HG02588 (cell line): ENCODE results near the gene UNKL.

Experiments used
- ATAC-seq: cut with Tn5 transposase; IDR thresholded peaks from one replicate; pipeline ENCODE4 v1.9.1; 2021; ENCODE audit warnings: mild to moderate bottlenecking, moderate library complexity; ENCODE audit not compliant: unreplicated experiment

UNKL gene

DNA sequence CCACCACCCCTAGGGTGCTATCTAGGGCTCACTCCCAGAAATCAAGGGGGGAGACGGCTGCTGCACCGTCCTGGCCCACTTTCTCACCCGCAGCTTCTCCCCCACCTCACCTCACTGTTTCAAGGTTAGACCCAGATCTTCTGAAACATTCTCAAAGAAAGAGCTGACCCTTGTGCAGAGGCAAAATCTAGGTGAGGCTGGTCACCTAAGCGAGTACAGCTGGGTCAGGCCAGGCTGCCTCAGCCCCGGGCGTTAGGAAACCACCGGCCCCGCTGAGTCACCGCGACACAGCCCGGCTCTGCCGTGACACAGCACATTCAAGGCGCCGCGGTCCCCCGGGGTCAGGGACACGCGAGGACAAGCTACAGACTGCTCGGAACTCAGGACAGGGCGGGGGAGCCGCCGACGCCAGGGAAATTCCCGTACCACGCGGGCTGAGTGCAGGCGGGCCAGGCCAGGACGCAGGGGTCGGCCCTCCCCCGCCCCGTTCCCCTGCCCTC, 35.6 kb downstream of the UNKL start:
- peak; percentile 33 for ATAC-seq

DNA sequence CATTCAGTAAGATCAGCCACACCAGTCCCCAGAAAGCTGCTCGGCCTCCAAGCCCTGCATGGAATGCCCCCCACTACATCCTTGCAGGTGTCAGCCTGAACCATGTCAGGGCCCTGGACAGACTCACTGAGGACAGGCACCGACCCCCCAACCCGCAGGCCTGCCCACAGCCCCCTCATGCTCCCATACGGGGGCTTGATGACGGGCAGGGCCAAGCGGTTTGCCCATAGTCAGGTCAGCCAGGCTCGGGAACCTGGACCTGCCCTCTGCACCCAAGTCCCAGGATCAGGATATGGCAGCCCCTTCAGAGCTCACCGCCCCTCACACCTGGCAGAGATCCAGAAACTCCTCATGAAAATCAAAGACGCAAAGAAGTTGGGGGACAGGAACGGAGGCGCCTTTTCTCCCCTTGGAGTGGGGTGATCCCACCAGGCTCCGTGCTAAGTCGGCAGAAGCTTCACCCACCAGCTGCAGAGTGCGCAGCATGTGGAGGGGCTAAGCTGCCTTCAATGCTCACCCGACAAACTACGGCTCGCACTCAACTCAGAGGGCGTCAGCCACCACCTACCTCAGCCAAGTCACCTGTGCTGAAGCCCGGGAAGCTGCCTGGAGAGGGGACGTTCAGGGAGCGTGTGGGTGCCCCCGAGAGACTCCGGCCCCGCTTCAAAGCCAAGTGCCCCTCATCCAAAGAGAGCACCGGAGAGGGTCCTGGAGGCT, 36.3 kb downstream of the UNKL start:
- ATAC-seq = no peak

DNA sequence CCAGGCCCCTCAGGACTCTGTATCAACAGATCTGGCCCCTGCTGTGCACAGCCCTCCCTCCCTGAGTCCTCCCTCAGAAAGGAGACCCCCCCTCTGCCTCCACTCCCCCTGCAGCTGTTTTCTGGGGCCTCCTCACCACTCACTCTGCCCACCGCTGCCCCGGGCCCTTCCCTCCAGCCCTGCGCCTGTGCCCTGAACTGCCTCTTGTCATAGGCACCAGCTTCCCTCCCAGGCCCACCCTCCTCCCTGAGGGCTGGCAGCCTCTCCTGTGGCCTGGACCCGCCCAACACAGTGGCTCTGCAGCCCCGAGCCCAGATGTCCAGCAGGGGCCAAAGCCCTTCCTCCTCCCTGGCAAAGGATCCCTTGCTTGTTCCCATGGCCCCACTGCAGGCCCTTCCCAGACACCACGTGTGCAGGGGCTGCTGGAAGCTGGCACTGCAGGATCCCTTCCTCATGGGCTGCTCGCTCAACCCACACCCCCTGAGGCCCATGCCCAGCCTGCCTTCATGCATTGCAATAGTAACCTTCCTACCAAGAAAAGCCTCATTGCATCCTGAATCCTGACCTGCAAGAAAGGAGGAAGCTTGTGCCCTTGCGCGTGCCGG, 37.0 kb downstream of the UNKL start:
- ATAC-seq = no peak

DNA sequence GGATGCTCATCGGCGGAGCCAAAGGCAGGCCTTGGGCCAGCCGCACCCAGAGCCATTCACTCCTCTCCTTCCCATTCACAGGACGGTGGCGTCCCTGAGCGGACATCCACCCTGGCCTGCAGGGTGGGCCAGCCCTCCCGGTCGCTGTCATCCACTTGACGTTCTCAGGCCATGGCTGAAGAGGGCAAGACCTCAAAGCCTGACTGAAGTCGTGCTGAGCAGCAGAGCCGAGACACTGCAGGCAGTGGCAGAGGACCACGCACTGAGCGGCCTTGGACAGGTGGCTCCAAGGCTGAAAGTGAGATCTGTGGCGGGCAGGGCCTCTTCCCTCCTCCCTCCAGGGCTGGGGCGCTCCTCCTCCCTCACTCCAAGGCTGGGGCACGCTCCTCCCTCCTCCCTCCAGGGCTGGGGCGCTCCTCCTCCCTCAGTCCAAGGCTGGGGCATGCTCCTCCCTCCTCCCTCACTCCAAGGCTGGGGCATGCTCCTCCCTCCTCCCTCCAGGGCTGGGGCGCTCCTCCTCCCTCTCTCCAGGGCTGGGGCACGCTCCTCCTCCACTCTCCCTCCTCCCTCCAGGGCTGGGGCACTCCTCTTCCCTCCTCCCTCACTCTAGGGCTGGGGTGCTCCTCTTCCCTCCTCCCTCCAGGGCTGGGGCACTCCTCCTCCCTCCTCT, 38.6 kb downstream of the UNKL start:
- no peak for ATAC-seq

- ATAC-seq = no peak
Measured at GRCh38 chr16:1375298-1375640, 39.2 kb downstream of the UNKL start.

DNA sequence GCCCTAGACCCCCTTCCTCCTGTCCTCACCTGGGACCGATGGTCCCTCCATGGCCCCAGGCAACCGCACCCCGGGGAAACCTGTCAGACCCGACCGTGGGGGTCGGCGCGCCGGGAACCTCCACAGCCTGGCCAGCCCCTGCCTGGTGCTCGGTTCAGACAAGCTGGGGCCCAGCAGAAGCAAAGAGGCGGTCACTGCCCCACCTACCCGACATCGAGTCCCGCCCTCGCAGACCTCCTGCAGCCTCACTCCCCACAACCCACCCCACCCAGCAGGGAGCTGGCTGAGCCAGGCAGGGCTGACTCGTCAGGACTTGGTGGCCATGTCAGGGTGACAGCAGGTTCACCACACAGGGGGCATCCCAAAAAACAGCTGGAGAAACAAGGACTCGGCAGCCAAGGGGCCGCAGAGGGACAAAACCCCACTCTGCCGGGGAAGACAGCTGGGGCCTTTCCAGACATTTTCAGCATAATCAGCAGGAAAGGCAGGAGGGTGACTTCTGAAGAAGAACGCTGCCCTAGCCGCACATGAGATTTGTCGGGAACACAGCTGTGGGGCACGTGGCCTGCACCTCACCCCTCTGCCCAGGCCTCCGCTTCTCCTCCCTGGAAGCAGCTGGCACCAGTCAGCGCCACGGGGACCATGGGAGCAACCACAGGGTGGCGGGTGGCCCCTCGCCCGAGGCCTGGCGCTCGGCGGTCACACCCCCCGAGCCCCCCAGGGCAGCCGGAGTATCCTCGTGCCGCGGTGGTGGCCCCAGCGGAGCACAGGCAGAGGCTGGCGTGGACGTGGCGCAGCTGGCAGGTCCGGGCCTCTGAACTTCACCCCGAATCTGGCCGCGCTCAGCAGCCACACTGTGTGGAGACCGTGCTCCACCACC, 39.8 kb downstream of the UNKL start:
- ATAC-seq = no peak

DNA sequence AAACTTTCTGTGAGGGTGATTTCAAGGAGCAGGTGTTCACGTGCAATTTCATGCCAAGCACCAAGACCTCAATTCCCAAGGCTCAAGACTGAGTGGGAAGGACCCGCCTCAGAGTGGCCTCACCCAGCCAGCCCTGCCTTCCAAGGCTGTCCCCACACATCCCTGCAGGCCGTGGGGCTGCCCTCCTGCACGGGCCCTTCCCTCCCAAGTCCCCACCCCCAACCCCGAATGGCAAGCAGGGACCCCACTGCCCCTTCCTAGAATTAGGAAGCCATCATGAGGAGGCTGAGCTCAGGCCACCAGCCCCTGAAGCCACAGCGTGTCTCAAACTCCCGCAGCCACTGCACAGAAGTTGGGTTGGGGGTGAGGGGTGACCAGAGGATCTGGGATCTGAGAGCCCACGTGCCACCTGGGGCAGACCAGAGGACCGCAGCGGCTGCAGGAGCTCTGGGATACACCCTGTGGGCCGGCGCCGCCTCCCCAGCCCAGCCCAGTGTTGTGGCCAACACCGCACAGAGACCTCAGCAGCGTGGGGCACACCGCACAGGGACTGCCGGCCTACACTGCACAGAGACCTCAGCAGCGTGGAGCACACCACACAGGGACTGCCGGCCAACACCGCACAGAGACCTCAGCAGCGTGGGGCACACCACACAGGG, 42.1 kb downstream of the UNKL start:
- ATAC-seq = no peak

DNA sequence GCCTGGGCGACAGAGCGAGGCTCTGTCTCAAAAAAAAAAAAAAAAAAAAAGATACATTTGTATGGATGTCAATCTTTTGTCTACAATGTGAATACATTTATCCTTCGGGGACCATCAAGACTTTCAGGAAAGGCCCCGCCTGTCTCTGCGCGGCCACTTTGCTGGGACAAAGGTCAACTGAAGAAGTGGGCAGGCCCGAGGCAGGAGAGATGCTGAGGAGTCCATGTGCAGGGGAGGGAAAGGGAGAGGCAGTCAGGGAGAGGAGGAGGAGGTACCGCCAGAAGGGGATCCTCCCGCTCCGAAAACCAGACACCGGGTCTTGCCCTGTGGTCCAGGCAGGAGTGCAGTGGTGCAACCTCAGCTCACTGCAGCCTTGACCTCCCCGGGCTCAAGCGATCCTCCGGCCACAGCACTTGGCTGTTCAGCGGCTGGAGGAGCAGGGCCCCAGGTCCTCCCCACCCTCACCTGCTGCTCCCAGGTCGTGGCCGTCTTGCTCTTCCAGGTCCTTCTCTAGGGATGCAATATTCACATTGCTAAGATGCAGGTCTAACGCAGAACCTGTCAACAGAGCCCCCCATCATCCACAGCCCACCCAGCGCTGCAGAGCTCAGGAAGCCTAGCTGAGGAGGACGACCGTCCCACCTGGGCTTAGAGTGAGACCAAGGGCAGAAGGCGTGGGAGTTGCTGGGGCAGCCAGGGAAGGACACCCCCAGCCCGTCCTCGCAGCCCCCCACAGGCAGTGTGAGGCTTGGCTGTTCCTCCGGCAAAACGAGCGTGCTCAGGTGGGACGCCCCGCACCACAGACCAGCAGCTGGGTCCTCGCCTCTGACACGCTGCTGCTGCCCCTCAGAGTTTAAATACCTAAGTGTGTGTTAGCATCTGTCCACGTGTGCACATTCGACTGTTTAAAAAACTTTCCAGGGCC, 43.2 kb downstream of the UNKL start:
- no peak for ATAC-seq

- no peak for ATAC-seq
Measured at GRCh38 chr16:1367486-1368174, 46.9 kb downstream of the UNKL start.

GRCh38 chr16:1366712-1367299, 47.7 kb downstream of the UNKL start:
- no peak for ATAC-seq

- no peak for ATAC-seq
Measured at GRCh38 chr16:1366060-1366711, 48.3 kb downstream of the UNKL start.

- no peak for ATAC-seq
Measured at GRCh38 chr16:1364510-1364909, 50.0 kb downstream of the UNKL start.

- ATAC-seq = no peak
Measured at GRCh38 chr16:1363501-1364041, 50.9 kb downstream of the UNKL start.

DNA sequence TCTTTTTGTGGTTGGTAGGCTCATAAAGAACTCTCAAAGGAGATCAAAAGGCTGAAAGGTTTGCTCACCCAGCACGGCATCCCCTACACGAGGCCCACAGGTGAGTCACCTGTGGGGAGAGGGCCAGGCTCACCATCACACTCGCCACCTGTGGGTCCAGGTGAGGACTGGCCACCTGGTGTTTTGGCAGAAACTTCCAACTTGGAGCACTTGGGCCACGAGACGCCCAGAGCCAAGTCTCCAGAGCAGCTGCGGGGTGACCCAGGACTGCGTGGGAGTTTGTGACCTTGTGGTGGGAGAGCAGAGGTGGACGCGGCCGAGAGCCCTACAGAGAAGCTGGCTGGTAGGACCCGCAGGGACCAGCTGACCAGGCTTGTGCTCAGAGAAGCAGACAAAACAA, 51.7 kb downstream of the UNKL start:
- ATAC-seq = no peak

DNA sequence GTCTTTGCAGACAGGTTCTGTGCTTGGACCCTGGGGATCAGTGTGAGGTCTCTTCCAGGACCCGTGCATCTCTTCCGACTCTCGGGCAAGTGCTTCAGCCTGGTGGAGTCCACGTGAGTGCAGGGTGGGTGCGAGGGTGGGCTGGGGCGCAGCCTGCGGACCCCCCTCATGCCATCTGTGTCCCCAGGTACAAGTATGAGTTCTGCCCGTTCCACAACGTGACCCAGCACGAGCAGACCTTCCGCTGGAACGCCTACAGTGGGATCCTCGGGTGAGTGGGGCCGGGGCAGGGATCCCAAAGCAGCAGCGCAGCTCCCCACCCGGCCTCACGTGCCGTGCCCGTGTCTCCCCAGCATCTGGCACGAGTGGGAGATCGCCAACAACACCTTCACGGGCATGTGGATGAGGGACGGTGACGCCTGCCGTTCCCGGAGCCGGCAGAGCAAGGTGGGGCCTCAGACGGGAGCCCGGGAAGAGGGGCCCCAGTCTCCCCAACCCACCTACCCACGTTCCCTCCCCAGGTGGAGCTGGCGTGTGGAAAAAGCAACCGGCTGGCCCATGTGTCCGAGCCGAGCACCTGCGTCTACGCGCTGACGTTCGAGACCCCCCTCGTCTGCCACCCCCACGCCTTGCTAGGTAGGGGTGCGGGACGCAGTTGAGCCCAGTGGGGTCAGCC, 52.7 kb downstream of the UNKL start:
- ATAC-seq = no peak

DNA sequence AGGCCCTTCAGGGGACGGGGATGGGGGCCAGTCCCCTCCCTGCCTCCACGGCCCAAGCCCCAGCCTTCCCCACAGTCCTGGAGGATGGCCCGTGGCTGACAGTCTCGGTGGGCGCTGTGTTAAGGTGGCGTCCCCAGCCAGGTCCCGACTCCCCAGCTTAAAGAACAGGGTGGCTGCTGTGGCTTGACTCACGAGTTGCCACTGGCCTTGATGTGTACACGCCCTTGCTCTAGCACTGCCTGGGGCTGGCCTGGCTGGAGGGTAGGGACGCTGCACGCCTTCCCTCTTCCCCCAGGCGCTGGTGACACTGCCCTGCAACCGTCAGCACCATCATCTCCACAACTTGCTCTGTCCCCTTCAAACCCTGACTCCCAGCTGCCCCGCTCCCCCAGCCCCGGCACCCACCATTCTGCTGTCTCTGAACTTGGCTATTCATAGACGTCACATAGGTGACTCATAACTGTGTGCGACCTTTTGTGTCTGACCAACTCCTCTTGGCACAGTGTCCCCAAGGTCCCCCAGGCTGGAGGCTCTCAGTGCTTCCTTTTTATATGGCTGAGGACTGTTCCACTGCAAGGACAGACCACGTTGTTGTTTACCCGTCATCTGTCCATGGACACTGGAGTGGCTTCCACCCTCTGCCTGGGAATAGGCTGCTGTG, 56.5 kb downstream of the UNKL start:
- ATAC-seq = no peak
